ENCODE data around the gene GLIPR1L2. TPM values are rescaled to one million over a fixed set of nuclear protein-coding genes. Genes with fewer than 3 reads are reported as not detected.

GLIPR1L2 gene
- total RNA-seq: 0.18 and 0.29 TPM in 2 replicates

GRCh38 chr12:75390899-75391538 is at the start of gene GLIPR1L2:
Gene GLIPR1L2 (plus strand): TSS chr12:75391089. CDS start chr12:75391117, 28 bp downstream.

GRCh38 chr12:75480469-75480949 is 89.6 kb downstream of the GLIPR1L2 start, which contains the start of gene GLIPR1:
Gene GLIPR1 (plus strand): TSS chr12:75480755. CDS start chr12:75480881, 126 bp downstream.

Other genes starting within 250 kb of the GLIPR1L2 start
- gene KCNC2, start 181.2 kb upstream of the GLIPR1L2 start, total RNA-seq: not detected in 2 replicates
- gene CAPS2, start 60.8 kb upstream of the GLIPR1L2 start, total RNA-seq: 4.0 and 4.6 TPM in 2 replicates
- gene GLIPR1L1, start 56.4 kb upstream of the GLIPR1L2 start, total RNA-seq: not detected in 2 replicates
- gene GLIPR1, start 89.7 kb downstream of the GLIPR1L2 start, total RNA-seq: 40.1 and 64.2 TPM in 2 replicates
- gene KRR1, start 120.5 kb downstream of the GLIPR1L2 start, total RNA-seq: 17.6 and 38.5 TPM in 2 replicates